Measurements from ENCODE around the gene UBE3C.
"Not testable (repeated sequence)": the region's sequence is repeated elsewhere in the genome, so short reads cannot be mapped to it uniquely, and the experiment has no call there.

DNA sequence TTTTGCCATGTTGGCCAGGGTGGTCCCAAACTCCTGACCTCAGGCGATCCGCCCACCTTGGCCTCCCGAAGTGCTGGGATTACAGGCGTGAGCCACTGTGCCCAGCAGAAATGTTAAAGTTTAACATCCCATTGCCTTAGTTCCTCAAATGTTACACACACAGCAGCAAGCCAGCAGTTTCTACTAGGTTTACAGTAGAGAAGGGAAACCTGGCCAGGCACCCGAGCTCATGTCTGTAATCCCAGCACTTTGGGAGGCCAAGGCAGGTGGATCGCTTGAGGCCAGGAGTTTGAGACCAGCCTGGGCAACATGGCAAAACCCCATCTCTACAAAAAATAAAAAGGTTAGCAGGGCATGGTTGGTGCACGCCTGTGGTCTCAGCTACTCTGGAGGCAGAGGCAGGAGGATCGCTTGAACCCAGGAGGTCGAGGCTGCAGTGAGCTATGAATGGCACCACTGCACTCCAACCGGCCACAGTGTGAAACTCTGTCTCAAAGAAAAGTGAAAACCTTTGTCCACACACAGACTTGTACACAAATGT lies 135.4 kb downstream of the UBE3C start:
- TF ChIP-seq POLR2A (IDR thresholded peaks at IDR 0.05): not testable (repeated sequence)
- TF ChIP-seq, protein P1, sequence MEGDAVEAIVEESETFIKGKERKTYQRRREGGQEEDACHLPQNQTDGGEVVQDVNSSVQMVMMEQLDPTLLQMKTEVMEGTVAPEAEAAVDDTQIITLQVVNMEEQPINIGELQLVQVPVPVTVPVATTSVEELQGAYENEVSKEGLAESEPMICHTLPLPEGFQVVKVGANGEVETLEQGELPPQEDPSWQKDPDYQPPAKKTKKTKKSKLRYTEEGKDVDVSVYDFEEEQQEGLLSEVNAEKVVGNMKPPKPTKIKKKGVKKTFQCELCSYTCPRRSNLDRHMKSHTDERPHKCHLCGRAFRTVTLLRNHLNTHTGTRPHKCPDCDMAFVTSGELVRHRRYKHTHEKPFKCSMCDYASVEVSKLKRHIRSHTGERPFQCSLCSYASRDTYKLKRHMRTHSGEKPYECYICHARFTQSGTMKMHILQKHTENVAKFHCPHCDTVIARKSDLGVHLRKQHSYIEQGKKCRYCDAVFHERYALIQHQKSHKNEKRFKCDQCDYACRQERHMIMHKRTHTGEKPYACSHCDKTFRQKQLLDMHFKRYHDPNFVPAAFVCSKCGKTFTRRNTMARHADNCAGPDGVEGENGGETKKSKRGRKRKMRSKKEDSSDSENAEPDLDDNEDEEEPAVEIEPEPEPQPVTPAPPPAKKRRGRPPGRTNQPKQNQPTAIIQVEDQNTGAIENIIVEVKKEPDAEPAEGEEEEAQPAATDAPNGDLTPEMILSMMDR (IDR thresholded peaks at IDR 0.05): not testable (repeated sequence)

Data from lower leg skin (tissue), 3 donors.